ENCODE data around the gene TTLL12. TPM values are rescaled to one million over a fixed set of nuclear protein-coding genes. Genes with fewer than 3 reads are reported as not detected.

TTLL12 gene
- 14.5 to 24.2 TPM (median 23.5 TPM) in 5 replicates for total RNA-seq (2022; extraction: Qiagen RNA extraction; ENCODE audit: low read depth)

GRCh38 chr22:43186272-43187170 is at the start of gene TTLL12:
Gene TTLL12, minus strand, starts transcription at chr22:43187134. Its CDS starts 65 bp downstream, at chr22:43187069.

GRCh38 chr22:43151251-43152002 is 35.5 kb downstream of the TTLL12 start, which contains the start of gene TSPO:
Gene TSPO, plus strand, starts transcription at chr22:43151559. Its CDS starts 7,680 bp downstream, at chr22:43159239.

GRCh38 chr22:43142880-43143562 is 43.9 kb downstream of the TTLL12 start, which contains the start of gene MCAT:
Gene MCAT, minus strand, starts transcription at chr22:43143398. Its CDS starts 50 bp downstream, at chr22:43143348.

Other genes starting within 250 kb of the TTLL12 start
- 103 to 138 TPM (median 131 TPM) in 5 replicates for gene PACSIN2, start 172.0 kb downstream of the TTLL12 start, total RNA-seq (2022; extraction: Qiagen RNA extraction; ENCODE audit: low read depth)
- 2.0 to 2.9 TPM (median 2.4 TPM) in 5 replicates for gene TTLL1, start 97.7 kb downstream of the TTLL12 start, total RNA-seq (2022; extraction: Qiagen RNA extraction; ENCODE audit: low read depth)
- gene BIK, start 76.4 kb downstream of the TTLL12 start, total RNA-seq (2022; extraction: Qiagen RNA extraction; ENCODE audit: low read depth): 0.81 to 2.1 TPM (median 1.2 TPM) in 5 replicates
- 14.2 to 26.4 TPM (median 26.1 TPM) in 5 replicates for gene MCAT, start 43.7 kb downstream of the TTLL12 start, total RNA-seq (2022; extraction: Qiagen RNA extraction; ENCODE audit: low read depth)
- gene TSPO, start 35.6 kb downstream of the TTLL12 start, total RNA-seq (2022; extraction: Qiagen RNA extraction; ENCODE audit: low read depth): 102 to 238 TPM (median 194 TPM) in 5 replicates
- gene SCUBE1, start 156.2 kb upstream of the TTLL12 start, total RNA-seq (2022; extraction: Qiagen RNA extraction; ENCODE audit: low read depth): 0.09 to 0.26 TPM (median 0.15 TPM) in 5 replicates
- not detected in 5 replicates for gene MPPED1, start 224.9 kb upstream of the TTLL12 start, total RNA-seq (2022; extraction: Qiagen RNA extraction; ENCODE audit: low read depth)

Data from A549 treated with ZK216348 at 1 μM for 4 hours (cell line).